Osteocyte (in vitro differentiated cells): ENCODE measurements around the gene EGLN2. TPM values are rescaled to one million over a fixed set of nuclear protein-coding genes. Genes with fewer than 3 reads are reported as not detected.

ENCODE experiments used
- DNase-seq: peaks from one replicate; pipeline ENCODE4 v3.0.0; 2021; ENCODE audit warnings: mixed read lengths; ENCODE audit not compliant: unreplicated experiment; ENCODE audit errors: extremely low spot score
- H3K27ac Mint-ChIP-seq: one replicate; pipeline ENCODE4 v1.8.0; 2021; ENCODE audit warnings: mild to moderate bottlenecking, mixed read lengths; ENCODE audit not compliant: unreplicated experiment
- H3K27me3 Mint-ChIP-seq: one replicate; pipeline ENCODE4 v1.8.0; 2021; ENCODE audit warnings: mixed read lengths; ENCODE audit not compliant: unreplicated experiment
- H3K36me3 Mint-ChIP-seq: one replicate; pipeline ENCODE4 v1.8.0; 2021; ENCODE audit warnings: mixed read lengths; ENCODE audit not compliant: unreplicated experiment
- H3K4me1 Mint-ChIP-seq: one replicate; pipeline ENCODE4 v1.8.0; 2021; ENCODE audit warnings: mixed read lengths; ENCODE audit not compliant: unreplicated experiment
- H3K4me3 Mint-ChIP-seq: one replicate; pipeline ENCODE4 v1.8.0; 2021; ENCODE audit warnings: mild to moderate bottlenecking, moderate library complexity, mixed read lengths; ENCODE audit not compliant: unreplicated experiment
- H3K9me3 Mint-ChIP-seq: one replicate; pipeline ENCODE4 v1.8.0; 2021; ENCODE audit warnings: mixed read lengths; ENCODE audit not compliant: unreplicated experiment
- total RNA-seq: library from RNA; stranded (reverse); gene quantifications from 2 replicates; pipeline ENCODE4 v1.2.1, GENCODE V29; 2021
- TF ChIP-seq, protein P1 (sequence below): fragments of 200-600 bp; sonication (generic); IDR thresholded peaks from 2 replicates; pipeline ENCODE4 v1.5.0; 2021; ENCODE audit warnings: antibody characterized with exemption, mild to moderate bottlenecking, moderate library complexity

Gene EGLN2
- total RNA-seq, 1 donor from 2014 or later: 104 TPM

DNA sequence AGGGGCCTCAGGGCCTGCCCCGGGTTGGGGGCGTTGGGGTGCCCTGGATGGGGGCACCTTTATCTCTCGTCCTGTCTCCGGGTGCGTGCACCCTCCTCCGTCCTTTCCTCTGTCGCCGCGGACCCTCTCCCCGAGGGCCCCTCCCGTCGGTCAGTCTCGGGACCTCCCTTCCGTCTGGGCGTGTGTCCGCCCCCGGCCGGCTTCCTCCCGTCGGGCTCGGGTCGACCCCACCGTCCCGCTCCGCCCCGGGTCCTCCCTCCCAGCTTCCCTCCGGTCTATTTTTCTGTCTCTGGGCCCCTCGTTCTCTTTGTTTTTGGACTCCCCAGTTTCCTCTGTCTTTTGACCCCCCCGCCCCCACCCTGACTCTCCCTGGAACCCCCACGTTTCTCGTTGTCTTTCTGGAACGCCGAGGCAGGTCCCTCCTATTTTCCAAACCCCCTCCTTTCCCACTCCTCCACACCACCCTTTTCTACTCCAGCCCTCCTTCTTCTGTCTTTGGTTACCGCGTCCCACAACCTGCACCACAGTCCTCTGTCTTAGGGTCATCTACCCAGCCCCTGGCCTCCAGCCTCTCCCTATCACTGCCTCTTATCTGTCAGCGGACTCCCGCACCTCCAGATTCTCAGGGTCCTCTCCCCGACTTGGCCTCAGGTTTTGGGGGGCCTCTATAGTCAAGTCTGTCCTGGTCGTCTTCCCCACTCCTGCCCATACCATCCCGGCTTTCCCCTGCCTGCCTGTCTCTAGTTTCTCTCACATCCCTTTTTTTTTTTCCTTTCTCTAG, 757 bp downstream of the EGLN2 start:
- Mint-ChIP-seq H3K27ac (peak overlapping the region; percentile 85), H3K9me3 (no peaks in the 10 kb centered on the region), H3K27me3 (no peaks in the 10 kb centered on the region), H3K4me3 (peak overlapping the region; percentile 94), H3K36me3 (peaks cover 14% of the 10 kb centered on the region), H3K4me1 (peaks cover 61% of the 10 kb centered on the region)
- TF ChIP-seq, protein P1, sequence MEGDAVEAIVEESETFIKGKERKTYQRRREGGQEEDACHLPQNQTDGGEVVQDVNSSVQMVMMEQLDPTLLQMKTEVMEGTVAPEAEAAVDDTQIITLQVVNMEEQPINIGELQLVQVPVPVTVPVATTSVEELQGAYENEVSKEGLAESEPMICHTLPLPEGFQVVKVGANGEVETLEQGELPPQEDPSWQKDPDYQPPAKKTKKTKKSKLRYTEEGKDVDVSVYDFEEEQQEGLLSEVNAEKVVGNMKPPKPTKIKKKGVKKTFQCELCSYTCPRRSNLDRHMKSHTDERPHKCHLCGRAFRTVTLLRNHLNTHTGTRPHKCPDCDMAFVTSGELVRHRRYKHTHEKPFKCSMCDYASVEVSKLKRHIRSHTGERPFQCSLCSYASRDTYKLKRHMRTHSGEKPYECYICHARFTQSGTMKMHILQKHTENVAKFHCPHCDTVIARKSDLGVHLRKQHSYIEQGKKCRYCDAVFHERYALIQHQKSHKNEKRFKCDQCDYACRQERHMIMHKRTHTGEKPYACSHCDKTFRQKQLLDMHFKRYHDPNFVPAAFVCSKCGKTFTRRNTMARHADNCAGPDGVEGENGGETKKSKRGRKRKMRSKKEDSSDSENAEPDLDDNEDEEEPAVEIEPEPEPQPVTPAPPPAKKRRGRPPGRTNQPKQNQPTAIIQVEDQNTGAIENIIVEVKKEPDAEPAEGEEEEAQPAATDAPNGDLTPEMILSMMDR: no peak
- no peak for DNase-seq

DNA sequence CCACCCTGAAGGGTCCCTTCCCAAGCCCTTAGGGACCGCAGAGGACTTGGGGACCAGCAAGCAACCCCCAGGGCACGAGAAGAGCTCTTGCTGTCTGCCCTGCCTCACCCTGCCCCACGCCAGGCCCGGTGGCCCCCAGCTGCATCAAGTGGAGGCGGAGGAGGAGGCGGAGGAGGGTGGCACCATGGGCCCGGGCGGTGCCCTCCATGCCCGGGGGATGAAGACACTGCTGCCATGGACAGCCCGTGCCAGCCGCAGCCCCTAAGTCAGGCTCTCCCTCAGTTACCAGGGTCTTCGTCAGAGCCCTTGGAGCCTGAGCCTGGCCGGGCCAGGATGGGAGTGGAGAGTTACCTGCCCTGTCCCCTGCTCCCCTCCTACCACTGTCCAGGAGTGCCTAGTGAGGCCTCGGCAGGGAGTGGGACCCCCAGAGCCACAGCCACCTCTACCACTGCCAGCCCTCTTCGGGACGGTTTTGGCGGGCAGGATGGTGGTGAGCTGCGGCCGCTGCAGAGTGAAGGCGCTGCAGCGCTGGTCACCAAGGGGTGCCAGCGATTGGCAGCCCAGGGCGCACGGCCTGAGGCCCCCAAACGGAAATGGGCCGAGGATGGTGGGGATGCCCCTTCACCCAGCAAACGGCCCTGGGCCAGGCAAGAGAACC, 1.5 kb downstream of the EGLN2 start:
- H3K4me3 Mint-ChIP-seq: peak overlapping the region; percentile 94
- H3K4me1 Mint-ChIP-seq: peaks cover 68% of the 10 kb centered on the region
- H3K36me3 Mint-ChIP-seq: peaks cover 14% of the 10 kb centered on the region
- no peaks in the 10 kb centered on the region for H3K27me3 Mint-ChIP-seq
- no peak for DNase-seq
- no peaks in the 10 kb centered on the region for H3K9me3 Mint-ChIP-seq
- TF ChIP-seq, protein P1: no peak
- H3K27ac Mint-ChIP-seq: peak overlapping the region; percentile 85

DNA sequence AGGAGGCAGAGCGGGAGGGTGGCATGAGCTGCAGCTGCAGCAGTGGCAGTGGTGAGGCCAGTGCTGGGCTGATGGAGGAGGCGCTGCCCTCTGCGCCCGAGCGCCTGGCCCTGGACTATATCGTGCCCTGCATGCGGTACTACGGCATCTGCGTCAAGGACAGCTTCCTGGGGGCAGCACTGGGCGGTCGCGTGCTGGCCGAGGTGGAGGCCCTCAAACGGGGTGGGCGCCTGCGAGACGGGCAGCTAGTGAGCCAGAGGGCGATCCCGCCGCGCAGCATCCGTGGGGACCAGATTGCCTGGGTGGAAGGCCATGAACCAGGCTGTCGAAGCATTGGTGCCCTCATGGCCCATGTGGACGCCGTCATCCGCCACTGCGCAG, 2.0 kb downstream of the EGLN2 start:
- Mint-ChIP-seq H3K9me3 (no peaks in the 10 kb centered on the region), H3K36me3 (peaks cover 14% of the 10 kb centered on the region), H3K27me3 (no peaks in the 10 kb centered on the region), H3K4me3 (peak overlapping the region; percentile 94), H3K4me1 (peaks cover 73% of the 10 kb centered on the region), H3K27ac (peak overlapping the region; percentile 14)
- no peak for DNase-seq
- TF ChIP-seq, protein P1: no peak

DNA sequence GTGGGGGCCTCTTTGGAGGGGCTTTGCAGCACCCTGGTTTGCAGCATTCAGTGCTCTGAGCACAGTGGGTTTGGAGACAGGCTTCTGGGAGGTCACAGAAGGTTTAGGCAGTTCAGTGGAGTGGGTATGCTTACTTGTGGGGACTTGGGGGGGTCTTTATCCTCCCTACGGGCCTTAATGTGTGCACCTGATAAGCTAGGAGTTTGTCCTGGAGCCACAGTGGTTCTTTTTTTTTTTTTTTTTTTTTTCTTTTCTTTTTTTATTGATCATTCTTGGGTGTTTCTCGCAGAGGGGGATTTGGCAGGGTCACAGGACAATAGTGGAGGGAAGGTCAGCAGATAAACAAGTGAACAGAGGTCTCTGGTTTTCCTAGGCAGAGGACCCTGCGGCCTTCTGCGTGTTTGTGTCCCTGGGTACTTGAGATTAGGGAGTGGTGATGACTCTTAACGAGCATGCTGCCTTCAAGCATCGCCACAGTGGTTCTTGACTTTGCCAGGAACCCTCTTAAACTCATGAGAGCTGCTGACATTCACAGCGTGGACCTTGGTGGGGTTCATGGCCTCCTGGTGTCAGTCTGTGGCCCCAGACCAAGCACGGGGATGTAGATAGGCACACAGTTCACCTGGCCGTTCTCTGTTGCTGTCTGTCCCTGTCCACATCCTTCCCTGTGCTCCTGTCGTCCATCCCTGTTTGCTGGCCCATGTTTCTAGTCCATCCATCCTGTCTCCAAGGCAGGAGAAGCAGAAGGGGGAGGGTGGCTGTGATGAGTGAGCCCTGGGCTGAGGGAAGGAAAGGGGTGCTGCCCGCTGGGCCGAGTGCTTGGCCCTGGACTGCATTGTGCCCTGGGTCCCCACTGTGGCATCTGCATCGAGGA, 2.7 kb downstream of the EGLN2 start:
- TF ChIP-seq, protein P1: no peak
- Mint-ChIP-seq H3K27me3 (no peaks in the 10 kb centered on the region), H3K4me1 (peaks cover 80% of the 10 kb centered on the region), H3K36me3 (peaks cover 14% of the 10 kb centered on the region), H3K27ac (peak overlapping the region; percentile 66), H3K4me3 (peak overlapping the region; percentile 70), H3K9me3 (no peaks in the 10 kb centered on the region)
- DNase-seq: no peak
